22Rv1 (cell line): Measurements from ENCODE around the gene VRK3.

Source experiments
- ZFX ChIP-seq: fragments of 450-650 bp; IDR thresholded peaks from 2 replicates; pipeline ENCODE4 v1.6.1; 2017; ENCODE audit warnings: antibody characterized with exemption, borderline replicate concordance
- TF ChIP-seq, protein P1 (sequence below): fragments of 450-650 bp; IDR thresholded peaks from 2 replicates; pipeline ENCODE4 v1.5.1; 2017; ENCODE audit warnings: mild to moderate bottlenecking

DNA sequence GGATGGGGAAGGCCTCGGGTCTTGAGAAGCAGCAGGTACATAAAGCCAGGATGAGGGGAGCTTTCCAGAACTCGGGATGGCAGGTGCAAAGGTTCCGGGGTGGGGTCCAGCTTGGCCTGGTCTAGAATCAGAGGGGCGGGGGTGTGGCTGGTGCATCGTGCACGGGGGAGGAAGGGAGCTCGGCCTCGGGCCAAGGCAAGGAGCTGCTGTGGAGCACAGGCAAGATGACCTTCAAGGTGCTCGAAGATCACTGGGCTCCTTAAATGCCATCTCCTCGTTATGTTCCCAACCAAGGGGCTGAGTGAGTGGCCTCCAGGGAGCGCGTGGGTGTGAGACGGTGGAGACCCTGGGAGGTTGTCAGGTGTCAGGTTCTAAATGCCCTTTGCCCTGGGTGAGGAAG is 48.1 kb downstream of the VRK3 start:
- TF ChIP-seq, protein P1, sequence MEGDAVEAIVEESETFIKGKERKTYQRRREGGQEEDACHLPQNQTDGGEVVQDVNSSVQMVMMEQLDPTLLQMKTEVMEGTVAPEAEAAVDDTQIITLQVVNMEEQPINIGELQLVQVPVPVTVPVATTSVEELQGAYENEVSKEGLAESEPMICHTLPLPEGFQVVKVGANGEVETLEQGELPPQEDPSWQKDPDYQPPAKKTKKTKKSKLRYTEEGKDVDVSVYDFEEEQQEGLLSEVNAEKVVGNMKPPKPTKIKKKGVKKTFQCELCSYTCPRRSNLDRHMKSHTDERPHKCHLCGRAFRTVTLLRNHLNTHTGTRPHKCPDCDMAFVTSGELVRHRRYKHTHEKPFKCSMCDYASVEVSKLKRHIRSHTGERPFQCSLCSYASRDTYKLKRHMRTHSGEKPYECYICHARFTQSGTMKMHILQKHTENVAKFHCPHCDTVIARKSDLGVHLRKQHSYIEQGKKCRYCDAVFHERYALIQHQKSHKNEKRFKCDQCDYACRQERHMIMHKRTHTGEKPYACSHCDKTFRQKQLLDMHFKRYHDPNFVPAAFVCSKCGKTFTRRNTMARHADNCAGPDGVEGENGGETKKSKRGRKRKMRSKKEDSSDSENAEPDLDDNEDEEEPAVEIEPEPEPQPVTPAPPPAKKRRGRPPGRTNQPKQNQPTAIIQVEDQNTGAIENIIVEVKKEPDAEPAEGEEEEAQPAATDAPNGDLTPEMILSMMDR, result no peak
- TF ChIP-seq ZFX, result no peak
